GM21515 (cell line): Measurements from ENCODE around the gene HAP1.
"Not testable (repeated sequence)": the region's sequence is repeated elsewhere in the genome, so short reads cannot be mapped to it uniquely, and the experiment has no call there.

Source experiments
- ATAC-seq: cut with Tn5 transposase; IDR thresholded peaks from one replicate; pipeline ENCODE4 v1.9.1; 2021; ENCODE audit not compliant: unreplicated experiment

The HAP1 gene

GRCh38 chr17:41691031-41691777 lies 43.2 kb downstream of the HAP1 start:
- no peak for ATAC-seq

DNA sequence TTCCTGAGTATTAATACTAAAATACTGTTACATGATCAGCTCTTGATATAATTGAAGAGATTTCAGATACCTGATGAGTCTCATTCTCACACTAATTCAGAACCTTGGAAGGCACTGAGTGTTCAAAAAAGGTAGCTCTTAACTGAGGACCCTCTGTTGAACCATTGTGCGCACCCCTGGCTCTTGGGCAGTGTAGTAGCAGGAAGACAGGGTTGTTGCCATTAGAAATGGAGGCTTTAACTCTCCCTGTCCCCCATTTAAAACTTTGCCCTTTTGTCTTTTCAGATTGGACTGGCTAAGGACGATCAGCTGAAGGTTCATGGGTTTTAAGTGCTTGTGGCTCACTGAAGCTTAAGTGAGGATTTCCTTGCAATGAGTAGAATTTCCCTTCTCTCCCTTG lies 43.9 kb downstream of the HAP1 start:
- ATAC-seq: no peak

DNA sequence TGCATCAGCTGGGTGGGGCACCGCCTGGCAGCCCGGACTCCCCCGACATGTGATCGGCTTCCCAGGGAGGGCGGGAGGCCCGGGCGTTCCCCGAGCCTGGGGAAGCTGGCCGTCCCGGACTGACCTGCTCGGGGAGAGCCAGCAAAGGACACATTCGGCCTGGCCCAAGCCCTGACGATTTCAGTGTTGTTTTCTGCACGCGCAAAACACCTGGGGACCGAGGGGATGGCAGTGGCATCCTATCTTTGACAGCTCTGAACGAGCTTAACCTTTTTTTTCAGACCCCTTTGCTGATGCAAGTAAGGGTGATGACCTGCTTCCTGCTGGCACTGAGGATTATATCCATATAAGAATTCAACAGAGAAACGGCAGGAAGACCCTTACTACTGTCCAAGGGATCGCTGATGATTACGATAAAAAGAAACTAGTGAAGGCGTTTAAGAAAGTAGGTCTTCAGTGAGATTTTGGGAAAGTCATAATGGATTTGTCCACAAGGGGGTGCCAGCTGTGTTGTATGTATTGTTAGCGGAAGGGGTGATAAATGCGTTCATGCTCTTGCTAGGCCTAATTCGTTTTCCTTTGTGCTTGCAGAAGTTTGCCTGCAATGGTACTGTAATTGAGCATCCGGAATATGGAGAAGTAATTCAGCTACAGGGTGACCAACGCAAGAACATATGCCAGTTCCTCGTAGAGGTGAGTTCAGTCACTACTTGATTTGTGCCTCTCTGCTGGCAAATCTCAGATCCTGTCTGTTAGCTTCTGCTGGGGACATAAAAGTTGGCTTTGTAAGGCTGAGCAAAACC lies 44.7 kb downstream of the HAP1 start:
- ATAC-seq: no peak

DNA sequence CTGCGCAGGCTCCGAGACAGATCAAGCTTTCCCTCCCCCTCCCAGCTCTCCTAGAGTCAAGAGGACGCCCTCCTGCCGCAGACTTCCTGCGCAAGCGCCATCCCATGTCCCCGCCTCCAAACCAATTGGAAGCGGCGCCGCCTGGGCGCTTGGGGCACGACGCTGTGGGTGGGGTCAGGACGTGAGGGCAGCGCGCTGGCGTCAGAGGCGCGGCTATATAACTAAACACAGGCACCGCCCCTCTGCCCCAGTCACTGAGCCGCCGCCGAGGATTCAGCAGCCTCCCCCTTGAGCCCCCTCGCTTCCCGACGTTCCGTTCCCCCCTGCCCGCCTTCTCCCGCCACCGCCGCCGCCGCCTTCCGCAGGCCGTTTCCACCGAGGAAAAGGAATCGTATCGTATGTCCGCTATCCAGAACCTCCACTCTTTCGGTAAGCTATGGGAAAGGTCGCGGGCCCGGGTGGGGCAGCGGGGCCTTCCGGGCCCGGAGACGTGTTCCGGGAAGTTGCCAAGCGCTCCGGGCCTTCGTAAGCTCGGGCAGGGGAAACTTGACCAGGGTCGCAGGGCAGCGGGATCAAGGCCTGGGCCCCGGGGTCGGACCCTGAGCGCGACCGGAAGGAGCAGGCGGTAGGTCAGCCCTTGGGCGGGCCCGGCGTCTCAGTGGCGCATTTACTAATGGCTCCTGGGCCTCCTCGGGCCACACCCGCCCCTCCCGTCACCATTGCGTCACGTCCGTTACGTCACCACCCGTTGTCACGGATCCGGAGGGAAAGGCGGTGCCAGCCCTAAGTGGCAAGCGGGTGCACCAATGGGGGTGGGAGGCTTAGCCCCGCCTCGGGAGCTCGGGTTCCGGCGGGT lies 45.6 kb downstream of the HAP1 start, which contains the start of gene EIF1:
Gene EIF1 (plus strand): TSS at position 245 of the 856 bp plus-strand sequence. CDS start 154 bp downstream, at position 399.
- ATAC-seq: peak; percentile 68

DNA sequence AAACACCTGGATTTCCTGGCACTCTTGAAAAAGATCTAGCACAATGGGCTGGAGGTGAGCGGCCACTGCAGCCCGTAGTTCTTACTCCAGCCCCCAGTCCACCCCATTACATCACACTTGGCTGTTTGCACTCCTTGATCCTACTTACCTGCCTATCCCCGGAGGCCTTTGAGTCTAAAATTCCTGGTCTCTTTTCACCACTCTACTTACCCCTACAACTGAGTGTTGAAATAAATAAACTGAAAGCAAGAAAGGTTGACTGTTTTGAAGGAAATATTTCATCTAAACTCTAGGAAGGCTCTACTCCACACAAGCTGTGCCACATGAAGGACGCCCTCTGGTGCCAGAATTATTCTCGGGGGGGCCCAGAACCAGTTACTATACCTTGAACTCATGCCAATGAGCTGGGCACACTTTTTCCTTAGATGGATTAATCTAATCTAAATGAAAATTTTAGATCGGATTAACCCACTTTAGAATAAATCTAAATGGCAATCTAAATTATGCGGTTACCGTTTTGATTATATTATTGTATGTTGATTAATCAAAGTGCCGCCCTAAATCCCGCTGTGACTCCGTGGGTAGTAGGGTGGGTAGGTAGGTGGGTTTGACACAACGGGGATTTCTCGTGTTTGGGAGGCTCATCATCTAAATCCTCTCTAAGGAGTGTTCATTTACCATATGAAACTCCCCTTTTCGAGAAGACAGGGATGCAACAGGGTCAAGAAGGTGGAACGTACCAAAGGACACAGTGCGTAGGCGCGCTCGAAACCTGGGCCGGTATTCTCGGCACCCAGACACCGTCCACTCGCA lies 46.4 kb downstream of the HAP1 start:
- ATAC-seq: no peak

DNA sequence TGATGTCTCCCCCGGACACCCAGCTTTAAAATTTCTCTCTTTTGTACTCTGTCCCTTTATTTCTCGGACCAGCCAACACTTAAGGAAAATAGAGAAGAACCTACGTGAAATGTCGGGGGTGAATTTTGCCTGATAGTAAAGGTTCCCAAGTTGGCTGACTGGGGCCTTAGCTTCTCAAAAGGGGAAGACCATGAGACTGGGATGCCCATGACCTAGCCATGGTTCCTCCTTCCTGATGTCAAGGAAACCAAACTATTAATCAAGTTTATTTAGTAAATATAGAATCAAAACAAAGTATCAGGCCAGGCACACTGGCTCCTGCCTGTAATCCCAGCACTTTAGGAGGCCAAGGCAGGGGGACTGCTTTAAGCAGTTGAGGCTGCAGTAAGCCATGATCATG lies 48.2 kb downstream of the HAP1 start:
- ATAC-seq: no peak

- not testable (repeated sequence) for ATAC-seq
Observed at GRCh38 chr17:41685753-41686152, 48.7 kb downstream of the HAP1 start.

DNA sequence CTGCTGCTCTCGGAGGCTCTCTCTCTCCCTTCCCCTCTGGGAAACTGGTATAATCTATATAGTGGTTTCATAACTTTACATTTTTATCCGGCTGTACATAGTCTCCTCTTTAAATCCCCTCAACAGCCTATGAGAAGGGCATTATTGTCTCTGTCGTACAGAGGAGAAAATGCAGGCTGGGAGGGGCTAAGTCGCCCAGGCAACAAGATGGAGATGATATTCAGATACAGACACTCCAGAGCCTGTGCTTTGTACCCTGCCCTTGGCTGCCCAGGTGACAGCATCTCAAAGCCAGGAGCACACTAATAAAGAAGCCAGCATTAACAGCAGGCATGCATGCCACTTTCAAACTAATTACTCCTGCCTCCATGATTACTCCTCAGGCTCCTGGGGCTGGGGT lies 50.4 kb downstream of the HAP1 start:
- ATAC-seq: no peak

- ATAC-seq: no peak
Observed at GRCh38 chr17:41683441-41684007, 50.9 kb downstream of the HAP1 start.

- ATAC-seq: no peak
Observed at GRCh38 chr17:41682631-41683030, 51.8 kb downstream of the HAP1 start.

- no peak for ATAC-seq
Observed at GRCh38 chr17:41681776-41682175, 52.7 kb downstream of the HAP1 start.

GRCh38 chr17:41680426-41681040 lies 53.9 kb downstream of the HAP1 start:
- ATAC-seq: no peak

DNA sequence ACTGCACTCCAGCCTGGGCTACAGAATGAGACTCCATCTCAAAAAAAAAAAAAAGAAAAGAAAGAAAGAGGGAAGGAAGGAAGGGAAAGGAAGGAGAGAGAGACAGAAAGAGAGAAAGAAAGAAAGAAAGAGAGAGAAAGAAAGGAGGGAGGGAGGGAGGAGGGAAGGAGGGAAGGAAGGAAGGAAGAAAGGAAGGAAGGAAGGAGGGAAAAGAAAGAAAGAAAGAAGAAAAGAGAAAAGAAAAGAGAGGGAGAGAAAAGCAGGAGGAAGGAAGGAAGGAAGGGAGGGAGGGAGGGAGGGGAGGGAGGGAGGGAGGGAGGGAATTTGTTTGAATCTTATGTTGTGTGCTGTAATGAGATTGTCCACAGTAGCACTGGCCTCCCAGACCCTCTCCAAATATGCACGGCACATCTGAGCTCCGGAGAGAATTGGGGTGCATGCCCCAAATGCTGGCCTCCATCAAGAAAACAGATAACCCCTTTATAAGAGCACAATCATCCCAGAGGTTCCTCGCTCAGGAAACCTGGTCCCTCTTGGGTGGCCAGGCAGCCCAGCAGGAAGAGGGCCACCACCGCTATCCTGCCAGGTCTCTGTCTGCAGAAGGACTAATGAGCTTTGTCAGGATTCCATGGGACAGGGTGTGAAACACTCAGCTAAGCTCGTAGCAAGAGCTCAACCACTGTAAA lies 54.6 kb downstream of the HAP1 start:
- ATAC-seq: no peak

- ATAC-seq: peak; percentile 45
Observed at GRCh38 chr17:41678907-41679739, 55.3 kb downstream of the HAP1 start.

GRCh38 chr17:41678411-41678906 lies 56.0 kb downstream of the HAP1 start:
- peak; percentile 20 for ATAC-seq

DNA sequence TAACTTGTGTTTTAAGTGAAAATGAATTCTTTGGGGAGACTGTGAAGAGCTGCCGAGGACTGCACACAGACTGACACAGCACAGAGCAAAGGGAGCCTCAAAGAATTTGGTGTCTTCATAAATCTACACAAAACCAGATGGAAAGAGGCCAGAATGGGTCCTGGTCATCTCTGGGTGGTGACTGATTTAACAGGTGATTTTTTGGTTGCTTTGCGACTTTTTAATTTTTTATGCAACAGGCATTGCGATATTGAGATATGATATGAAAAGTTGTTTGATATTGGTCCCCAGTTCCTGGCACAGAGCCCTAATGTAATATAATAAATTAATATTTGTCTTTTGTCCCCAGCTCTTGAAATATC lies 58.4 kb downstream of the HAP1 start:
- ATAC-seq: no peak

DNA sequence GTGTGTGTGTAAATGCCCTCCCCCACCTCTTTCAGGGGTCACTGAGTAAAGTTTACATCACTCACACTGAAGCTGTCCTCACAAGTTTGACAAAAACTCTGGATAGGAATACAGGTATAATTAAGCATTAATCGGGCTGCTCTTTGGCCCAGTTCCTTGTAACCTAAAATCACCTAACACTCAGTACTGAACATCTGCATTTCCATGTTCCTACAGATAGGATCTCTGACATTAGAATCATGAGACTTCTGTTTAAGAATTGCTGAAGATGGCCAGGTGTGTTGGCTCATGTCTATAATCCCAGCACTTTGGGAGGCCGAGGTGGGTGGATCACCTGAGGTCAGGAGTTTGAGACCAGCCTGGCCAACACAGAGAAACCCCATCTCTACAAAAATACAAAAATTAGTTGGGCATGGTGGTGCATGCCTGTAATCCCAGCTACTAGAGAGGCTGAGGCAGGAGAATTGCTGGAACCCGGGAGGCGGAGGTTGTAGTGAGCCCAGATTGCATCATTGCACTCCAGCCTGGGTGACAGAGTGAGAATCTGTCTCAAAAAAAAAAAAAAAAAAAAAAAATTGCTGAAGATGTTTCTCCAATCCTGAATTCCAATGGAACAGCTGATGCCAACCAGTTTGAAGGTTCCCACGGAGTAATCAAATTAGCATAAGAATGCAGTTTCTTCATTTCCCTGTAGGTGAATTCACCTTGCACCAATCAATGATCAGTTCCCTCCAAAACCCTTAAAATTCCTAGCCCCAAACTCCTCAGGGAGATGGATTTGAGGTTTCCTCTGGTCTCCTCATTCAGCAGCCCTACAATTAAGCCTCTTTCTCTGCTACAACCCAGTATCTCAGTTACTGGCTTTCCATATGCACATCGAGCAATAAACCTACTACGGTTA lies 59.0 kb downstream of the HAP1 start:
- not testable (repeated sequence) for ATAC-seq
